HepG2 (cell line): Measurements from ENCODE around the gene ABCF1. TPM values are rescaled to one million over a fixed set of nuclear protein-coding genes. Genes with fewer than 3 reads are reported as not detected.

Experiments used
- CSRNP2 ChIP-seq: sonication (generic); formaldehyde crosslinking; conservative IDR thresholded peaks from 2 replicates; pipeline ENCODE4 v1.8.0; 2022; ENCODE audit warnings: low read depth, missing genetic modification reagents
- DBP ChIP-seq: sonication (generic); formaldehyde crosslinking; IDR thresholded peaks from 2 replicates; pipeline ENCODE4 v1.4.0; 2020; ENCODE audit warnings: missing genetic modification reagents; ENCODE audit errors: not compliant biosample characterization
- ELK4 ChIP-seq: sonication (generic); formaldehyde crosslinking; IDR thresholded peaks from 2 replicates; pipeline ENCODE4 v1.9.0; 2021; ENCODE audit warnings: missing genetic modification reagents, borderline replicate concordance
- FLYWCH1 ChIP-seq: sonication (generic); formaldehyde crosslinking; IDR thresholded peaks from 2 replicates; pipeline ENCODE4 v1.8.1; 2023; ENCODE audit warnings: mild to moderate bottlenecking, missing genetic modification reagents
- FOXP4 ChIP-seq: sonication (generic); formaldehyde crosslinking; IDR thresholded peaks from 2 replicates; pipeline ENCODE4 v1.4.0; 2020; ENCODE audit warnings: missing genetic modification reagents
- JUN ChIP-seq: sonication (generic); formaldehyde crosslinking; IDR thresholded peaks from 2 replicates; pipeline ENCODE4 v1.4.0; 2020; ENCODE audit warnings: mild to moderate bottlenecking, missing genetic modification reagents
- KLF12 ChIP-seq: sonication (generic); formaldehyde crosslinking; IDR thresholded peaks from 2 replicates; pipeline ENCODE4 v1.4.0; 2020; ENCODE audit warnings: missing genetic modification reagents, borderline replicate concordance
- MAFF ChIP-seq: IDR thresholded peaks from 2 replicates; pipeline ENCODE4 v1.6.1; 2011; ENCODE audit warnings: low read depth, low read length, improper control_type of control experiment
- MED13 ChIP-seq: sonication (generic); formaldehyde crosslinking; IDR thresholded peaks from 2 replicates; pipeline ENCODE4 v1.5.0; 2020; ENCODE audit warnings: missing genetic modification reagents
- MEIS2 ChIP-seq: sonication (generic); formaldehyde crosslinking; IDR thresholded peaks from 2 replicates; pipeline ENCODE4 v1.9.0; 2021; ENCODE audit warnings: mild to moderate bottlenecking, missing genetic modification reagents
- ONECUT2 ChIP-seq: sonication (generic); formaldehyde crosslinking; IDR thresholded peaks from 2 replicates; pipeline ENCODE4 v1.4.0; 2020; ENCODE audit warnings: missing genetic modification reagents
- SALL2 ChIP-seq: sonication (generic); formaldehyde crosslinking; IDR thresholded peaks from 2 replicates; pipeline ENCODE4 v1.8.1; 2023; ENCODE audit warnings: mild to moderate bottlenecking, missing genetic modification reagents, inconsistent platforms
- TFDP2 ChIP-seq: sonication (generic); formaldehyde crosslinking; IDR thresholded peaks from 2 replicates; pipeline ENCODE4 v1.4.0; 2020; ENCODE audit warnings: missing genetic modification reagents
- ZBTB38 ChIP-seq: sonication (generic); formaldehyde crosslinking; IDR thresholded peaks from 2 replicates; pipeline ENCODE4 v1.5.1; 2020; ENCODE audit warnings: mild to moderate bottlenecking, missing genetic modification reagents
- ZBTB43 ChIP-seq: sonication (generic); formaldehyde crosslinking; conservative IDR thresholded peaks from 2 replicates; pipeline ENCODE4 v1.4.0; 2020; ENCODE audit warnings: missing genetic modification reagents
- ZMAT3 ChIP-seq: sonication (generic); formaldehyde crosslinking; conservative IDR thresholded peaks from 2 replicates; pipeline ENCODE4 v1.7.0; 2021; ENCODE audit warnings: missing genetic modification reagents
- ZMYM3 ChIP-seq: sonication (generic); formaldehyde crosslinking; IDR thresholded peaks from 2 replicates; pipeline ENCODE4 v1.5.1; 2020; ENCODE audit warnings: mild to moderate bottlenecking, missing genetic modification reagents
- ZNF333 ChIP-seq: sonication (generic); formaldehyde crosslinking; IDR thresholded peaks from 2 replicates; pipeline ENCODE4 v1.4.0; 2020; ENCODE audit warnings: mild to moderate bottlenecking, missing genetic modification reagents, borderline replicate concordance
- ZNF766 ChIP-seq: sonication (generic); formaldehyde crosslinking; IDR thresholded peaks from 2 replicates; pipeline ENCODE4 v1.5.0; 2020; ENCODE audit warnings: missing genetic modification reagents, borderline replicate concordance
- polyA plus RNA-seq, 8 experiments: library from polyadenylated mRNA; depleted of rRNA in 3 of 8; stranded (reverse) in 7 of 8; unstranded in 1 of 8; fragments of >200 nt; fragmentation: Illumina TruSeq in 4 of 8; extraction: Trizol in 4 of 8; gene quantifications; 2 replicates each; pipeline versions ENCODE4 v1.2.1 to v1.2.3, GENCODE V29; 2011 to 2016; ENCODE audit warnings: low read depth in 4 of 8, missing spikeins in 1 of 8, mixed read lengths in 1 of 8; ENCODE audit not compliant: insufficient read depth in 1 of 8
- total RNA-seq, 5 experiments: library from RNA; depleted of rRNA; stranded (reverse); fragments of >200 nt; fragmentation: Illumina TruSeq; extraction: Trizol; gene quantifications; 2 replicates each; pipeline ENCODE4 v1.2.3, GENCODE V29; 2016; ENCODE audit warnings: low read depth in 1 of 5

ABCF1 gene
- total and polyA plus RNA-seq, 2 of the 13 experiments (the other 11 are each of a cell fraction or from before 2014, with no cell fraction given), result 25.4 to 98.9 TPM

- TF ChIP-seq ZMAT3 (CRISPR knock-in tag) (peak; percentile 77), KLF12 (CRISPR knock-in tag) (0 out of 2 replicates have a peak, but pooled peaks have one; percentile 52), JUN (peak; percentile 30; the same call in 1 of the 2 replicates), MAFF (peak; percentile 58), ZNF333 (CRISPR knock-in tag) (peak; percentile 90; the same call in 1 of the 2 replicates), SALL2 (CRISPR knock-in tag) (peak; percentile 78), ZBTB38 (peak; percentile 60), MED13 (CRISPR knock-in tag) (peak; percentile 81; the same call in 1 of the 2 replicates), ONECUT2 (CRISPR knock-in tag) (peak; percentile 35; the same call in 1 of the 2 replicates), FOXP4 (CRISPR knock-in tag) (no peak), DBP (no peak), FLYWCH1 (CRISPR knock-in tag) (0 out of 2 replicates have a peak, but pooled peaks have one; percentile 66), ZMYM3 (CRISPR knock-in tag) (no peak), ELK4 (CRISPR knock-in tag) (no peak; the same call in 1 of the 2 replicates), TFDP2 (peak; percentile 43; the same call in 1 of the 2 replicates), MEIS2 (CRISPR knock-in tag) (no peak; the same call in 1 of the 2 replicates), ZNF766 (no peak; the same call in 1 of the 2 replicates), CSRNP2 (no peak), ZBTB43 (no peak)
Observed at GRCh38 chr6:30617565-30618269, 46.5 kb downstream of the ABCF1 start, which contains the start of gene MRPS18B (continued).
